Nephron (organoid): ENCODE data around the gene MARS1.
A peak's percentile ranks its signal among the peaks of the same experiment; 100 is the strongest.

Source experiments
- H3K27ac Mint-ChIP-seq, 3 experiments: 2 replicates each; pipeline ENCODE4 v1.8.0; 2020; ENCODE audit warnings: mixed read lengths in 3 of 3, mild to moderate bottlenecking in 2 of 3, moderate library complexity in 1 of 3
- H3K27me3 Mint-ChIP-seq: 2 replicates; pipeline ENCODE4 v1.8.0; 2021; ENCODE audit warnings: low read depth, mild to moderate bottlenecking, moderate library complexity, mixed read lengths
- H3K36me3 Mint-ChIP-seq: 2 replicates; pipeline ENCODE4 v1.8.0; 2020; ENCODE audit warnings: low read depth, mixed read lengths
- H3K4me1 Mint-ChIP-seq: 2 replicates; pipeline ENCODE4 v1.8.0; 2020; ENCODE audit warnings: mixed read lengths
- H3K4me3 Mint-ChIP-seq, 3 experiments: 2 replicates each; pipeline ENCODE4 v1.8.0; 2020; ENCODE audit warnings: mild to moderate bottlenecking in 3 of 3, mixed read lengths in 3 of 3, moderate library complexity in 2 of 3
- H3K9me3 Mint-ChIP-seq: 2 replicates; pipeline ENCODE4 v1.8.0; 2020; ENCODE audit warnings: mixed read lengths
- CTCF ChIP-seq, 3 experiments: fragments of 200-600 bp; sonication (generic); IDR thresholded peaks; one replicate each; pipeline ENCODE4 v1.5.0; 2021; ENCODE audit warnings: antibody characterized with exemption in 3 of 3; ENCODE audit not compliant: unreplicated experiment in 3 of 3

The MARS1 gene

GRCh38 chr12:57460468-57460784, 27.4 kb upstream of the MARS1 start:
- no peaks in the 10 kb centered on the region for H3K9me3 Mint-ChIP-seq
- H3K4me1 Mint-ChIP-seq: peaks cover 31% of the 10 kb centered on the region
- peak overlapping the region; percentile 84 to 93 (median 88) for H3K27ac Mint-ChIP-seq
- peaks cover 6% of the 10 kb centered on the region for H3K36me3 Mint-ChIP-seq
- H3K4me3 Mint-ChIP-seq: peak overlapping the region; percentile 84 to 93 (median 92)
- no peak for TF ChIP-seq CTCF (IDR thresholded peaks at IDR 0.05; ENCODE audit: unreplicated experiment in 3 of 3)
- H3K27me3 Mint-ChIP-seq: peaks cover 27% of the 10 kb centered on the region

- H3K27ac Mint-ChIP-seq: peak overlapping the region; percentile 88 to 99 (median 91)
- H3K4me3 Mint-ChIP-seq: peak overlapping the region; percentile 84 to 93 (median 92)
- no peaks in the 10 kb centered on the region for H3K9me3 Mint-ChIP-seq
- no peak for TF ChIP-seq CTCF (IDR thresholded peaks at IDR 0.05; ENCODE audit: unreplicated experiment in 3 of 3)
- peaks cover 9% of the 10 kb centered on the region for H3K36me3 Mint-ChIP-seq
- peaks cover 32% of the 10 kb centered on the region for H3K27me3 Mint-ChIP-seq
- H3K4me1 Mint-ChIP-seq: peaks cover 27% of the 10 kb centered on the region
Measured at GRCh38 chr12:57460841-57461275, 27.0 kb upstream of the MARS1 start.

GRCh38 chr12:57461276-57461916, 26.5 kb upstream of the MARS1 start:
- H3K4me3 Mint-ChIP-seq: peak overlapping the region; percentile 84 to 93 (median 92)
- no peaks in the 10 kb centered on the region for H3K9me3 Mint-ChIP-seq
- H3K27me3 Mint-ChIP-seq: peaks cover 29% of the 10 kb centered on the region
- TF ChIP-seq CTCF (IDR thresholded peaks at IDR 0.05; ENCODE audit: unreplicated experiment in 3 of 3): no peak
- peak overlapping the region; percentile 88 to 99 (median 91) for H3K27ac Mint-ChIP-seq
- peaks cover 22% of the 10 kb centered on the region for H3K4me1 Mint-ChIP-seq
- H3K36me3 Mint-ChIP-seq: peaks cover 12% of the 10 kb centered on the region

GRCh38 chr12:57461917-57462250, 26.0 kb upstream of the MARS1 start:
- Mint-ChIP-seq H3K36me3 (peaks cover 13% of the 10 kb centered on the region), H3K9me3 (no peaks in the 10 kb centered on the region), H3K4me3 (peak overlapping the region; percentile 84 to 93 (median 92)), H3K4me1 (peaks cover 17% of the 10 kb centered on the region), H3K27me3 (peaks cover 29% of the 10 kb centered on the region), H3K27ac (peak overlapping the region; percentile 88 to 99 (median 91))
- TF ChIP-seq CTCF (IDR thresholded peaks at IDR 0.05; ENCODE audit: unreplicated experiment in 3 of 3): no peak

GRCh38 chr12:57462251-57462911, 25.5 kb upstream of the MARS1 start:
- H3K27ac Mint-ChIP-seq: peak overlapping the region; percentile 88 to 99 (median 91)
- H3K4me1 Mint-ChIP-seq: peaks cover 17% of the 10 kb centered on the region
- H3K36me3 Mint-ChIP-seq: peaks cover 17% of the 10 kb centered on the region
- no peaks in the 10 kb centered on the region for H3K9me3 Mint-ChIP-seq
- peak overlapping the region; percentile 84 to 93 (median 92) for H3K4me3 Mint-ChIP-seq
- peak; percentile 94 to 95 (median 94) for TF ChIP-seq CTCF (IDR thresholded peaks at IDR 0.05; ENCODE audit: unreplicated experiment in 3 of 3)
- peaks cover 33% of the 10 kb centered on the region for H3K27me3 Mint-ChIP-seq

- Mint-ChIP-seq H3K27ac (peak overlapping the region; percentile 88 to 91 (median 91)), H3K9me3 (no peaks in the 10 kb centered on the region), H3K4me1 (peaks cover 17% of the 10 kb centered on the region), H3K27me3 (peaks cover 35% of the 10 kb centered on the region), H3K36me3 (peaks cover 17% of the 10 kb centered on the region), H3K4me3 (peak overlapping the region; percentile 82 to 88 (median 84))
- TF ChIP-seq CTCF (IDR thresholded peaks at IDR 0.05; ENCODE audit: unreplicated experiment in 3 of 3): no peak
Measured at GRCh38 chr12:57462912-57463253, 25.0 kb upstream of the MARS1 start.
